HL-60 (cell line): ENCODE measurements around the gene INO80C.

Experiments used
- DNase-seq, 2 experiments: peaks; one replicate each; pipeline ENCODE4 v3.0.0-alpha.2; 2010 to 2020; ENCODE audit warnings: low read depth in 1 of 2, low spot score in 1 of 2
- H3K27ac ChIP-seq: fragments of 250-450 bp; sonication (Bioruptor Pico); replicated peaks from 2 replicates; pipeline ENCODE4 v1.5.1; 2020; ENCODE audit warnings: mild to moderate bottlenecking, moderate library complexity
- H3K27me3 ChIP-seq: fragments of 250-450 bp; sonication (Bioruptor Pico); 2 replicates; pipeline ENCODE4 v1.5.1; 2021; ENCODE audit warnings: mild to moderate bottlenecking, moderate library complexity; ENCODE audit not compliant: insufficient read depth, poor library complexity, severe bottlenecking
- H3K4me3 ChIP-seq: replicated peaks from 2 replicates; pipeline ENCODE4 v1.5.1; 2011; ENCODE audit warnings: mild to moderate bottlenecking, control low read depth, low read length; ENCODE audit not compliant: insufficient read depth
- CTCF ChIP-seq: IDR thresholded peaks from one replicate; pipeline ENCODE4 v1.5.1; 2011; ENCODE audit warnings: low read length, control low read depth, inconsistent platforms; ENCODE audit not compliant: insufficient read depth
- GABPA ChIP-seq: IDR thresholded peaks from 2 replicates; pipeline ENCODE4 v1.6.1; 2012; ENCODE audit warnings: low read depth
- POLR2AphosphoS5 ChIP-seq: IDR thresholded peaks from 2 replicates; pipeline ENCODE4 v1.6.1; 2012; ENCODE audit warnings: low read depth
- REST ChIP-seq: IDR thresholded peaks from 2 replicates; pipeline ENCODE4 v1.6.1; 2012; ENCODE audit warnings: low read depth; ENCODE audit not compliant: insufficient replicate concordance
- SPI1 ChIP-seq: IDR thresholded peaks from 2 replicates; pipeline ENCODE4 v1.6.1; 2012; ENCODE audit warnings: low read depth, mild to moderate bottlenecking, borderline replicate concordance

INO80C gene

GRCh38 chr18:35484034-35484433, 13.7 kb downstream of the INO80C start:
- TF ChIP-seq POLR2AphosphoS5 (no peak), SPI1 (no peak), CTCF (no peak), GABPA (no peak), REST (no peak)
- Histone ChIP-seq H3K4me3 (no peak overlapping the region), H3K27me3 (no peaks in the 10 kb centered on the region), H3K27ac (no peak overlapping the region)
- DNase-seq: no peak

- H3K4me3 ChIP-seq: no peak overlapping the region
- H3K27me3 ChIP-seq: no peaks in the 10 kb centered on the region
- H3K27ac ChIP-seq: no peak overlapping the region
- TF ChIP-seq POLR2AphosphoS5 (no peak), CTCF (no peak), REST (no peak), SPI1 (no peak), GABPA (no peak)
- no peak for DNase-seq
Observed at GRCh38 chr18:35481960-35482366, 15.8 kb downstream of the INO80C start.

GRCh38 chr18:35479911-35480586, 17.7 kb downstream of the INO80C start:
- no peak for DNase-seq
- no peak for TF ChIP-seq REST
- TF ChIP-seq POLR2AphosphoS5: no peak
- no peak for TF ChIP-seq GABPA
- no peak for TF ChIP-seq CTCF
- no peak for TF ChIP-seq SPI1
- Histone ChIP-seq H3K27ac (no peak overlapping the region), H3K27me3 (no peaks in the 10 kb centered on the region), H3K4me3 (no peak overlapping the region)
